ENCODE results near the gene RNU6-1. TPM values are rescaled to one million over a fixed set of nuclear protein-coding genes. Genes with fewer than 3 reads are reported as not detected.

RNU6-1 gene
- total RNA-seq, 1 donor from 2014 or later: not detected

GRCh38 chr15:67805666-67806516 lies 34.0 kb downstream of the RNU6-1 start:
- Histone ChIP-seq H3K4me1 (ENCODE audit: control insufficient read depth in 3 of 3, insufficient read depth in 3 of 3, low read length in 3 of 3) (no peaks in the 10 kb centered on the region), H3K4me3 (ENCODE audit: low read length in 3 of 3) (no peak overlapping the region), H3K9me3 (ENCODE audit: control insufficient read depth in 3 of 3, low read length in 3 of 3) (no peaks in the 10 kb centered on the region), H3K9ac (ENCODE audit: low read depth in 1 of 3, low read length in 3 of 3) (no peak overlapping the region), H3K27ac (ENCODE audit: low read depth, low read length) (no peak overlapping the region), H3K27me3 (ENCODE audit: control insufficient read depth in 3 of 3, insufficient read depth in 3 of 3, low read length in 3 of 3) (peaks cover 0 to 4% (median 0%) of the 10 kb centered on the region in 3 donors), H3K36me3 (ENCODE audit: control insufficient read depth in 3 of 3, insufficient read depth in 3 of 3, low read length in 3 of 3) (peaks cover 0 to 13% (median 2%) of the 10 kb centered on the region in 3 donors)

DNA sequence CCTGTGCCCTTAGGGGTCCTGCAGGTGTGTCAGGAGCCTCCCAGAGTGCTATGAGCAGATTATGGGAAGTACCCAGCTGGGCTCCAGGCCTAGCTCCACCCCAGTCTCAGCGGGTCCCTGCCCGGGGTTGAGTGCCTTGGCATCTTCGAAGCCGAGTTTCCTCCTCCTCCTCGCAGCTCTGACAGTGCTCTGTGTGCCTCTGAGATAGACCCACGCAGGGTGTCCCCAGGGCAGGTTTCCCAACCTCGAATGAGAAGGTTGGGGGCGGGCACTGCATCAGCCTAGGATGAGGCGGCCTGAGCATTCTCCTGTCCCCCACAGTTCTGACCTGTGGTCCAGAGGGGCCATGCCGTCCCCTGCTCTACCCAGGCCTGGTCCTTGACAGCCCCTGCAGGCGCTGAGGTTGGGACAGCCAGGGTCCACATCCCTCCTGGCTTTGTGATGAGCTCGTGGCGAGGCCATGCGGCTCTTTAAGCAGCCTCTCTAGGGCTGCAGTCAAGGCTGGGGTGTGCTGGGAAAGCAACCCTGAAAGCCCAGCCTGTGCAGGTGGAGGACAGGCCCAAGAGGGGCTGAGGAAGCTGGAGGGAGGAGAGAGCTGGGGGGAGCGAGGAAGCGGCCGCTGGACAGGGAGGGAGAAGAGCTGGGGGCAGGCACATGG lies 34.7 kb downstream of the RNU6-1 start:
- H3K4me1 ChIP-seq (ENCODE audit: control insufficient read depth in 3 of 3, insufficient read depth in 3 of 3, low read length in 3 of 3): no peaks in the 10 kb centered on the region
- H3K36me3 ChIP-seq (ENCODE audit: control insufficient read depth in 3 of 3, insufficient read depth in 3 of 3, low read length in 3 of 3): peaks cover 0 to 13% (median 2%) of the 10 kb centered on the region in 3 donors

GRCh38 chr15:67803996-67804843 lies 35.6 kb downstream of the RNU6-1 start:
- H3K36me3 ChIP-seq (ENCODE audit: control insufficient read depth in 3 of 3, insufficient read depth in 3 of 3, low read length in 3 of 3): peaks cover 0 to 13% (median 2%) of the 10 kb centered on the region in 3 donors
- H3K4me3 ChIP-seq (ENCODE audit: low read length in 3 of 3): no peak overlapping the region
- no peak overlapping the region for H3K9ac ChIP-seq (ENCODE audit: low read depth in 1 of 3, low read length in 3 of 3)
- H3K4me1 ChIP-seq (ENCODE audit: control insufficient read depth in 3 of 3, insufficient read depth in 3 of 3, low read length in 3 of 3): no peaks in the 10 kb centered on the region
- H3K27ac ChIP-seq (ENCODE audit: low read depth, low read length): no peak overlapping the region
- no peaks in the 10 kb centered on the region for H3K27me3 ChIP-seq (ENCODE audit: control insufficient read depth in 3 of 3, insufficient read depth in 3 of 3, low read length in 3 of 3)
- H3K9me3 ChIP-seq (ENCODE audit: control insufficient read depth in 3 of 3, low read length in 3 of 3): no peaks in the 10 kb centered on the region

More for the DNA sequence above, 34.7 kb downstream of the RNU6-1 start:
- no peak overlapping the region for H3K27ac ChIP-seq (ENCODE audit: low read depth, low read length)
- H3K9ac ChIP-seq (ENCODE audit: low read depth in 1 of 3, low read length in 3 of 3): no peak overlapping the region
- H3K9me3 ChIP-seq (ENCODE audit: control insufficient read depth in 3 of 3, low read length in 3 of 3): no peaks in the 10 kb centered on the region
- no peaks in the 10 kb centered on the region for H3K27me3 ChIP-seq (ENCODE audit: control insufficient read depth in 3 of 3, insufficient read depth in 3 of 3, low read length in 3 of 3)
- H3K4me3 ChIP-seq (ENCODE audit: low read length in 3 of 3): no peak overlapping the region

DNA sequence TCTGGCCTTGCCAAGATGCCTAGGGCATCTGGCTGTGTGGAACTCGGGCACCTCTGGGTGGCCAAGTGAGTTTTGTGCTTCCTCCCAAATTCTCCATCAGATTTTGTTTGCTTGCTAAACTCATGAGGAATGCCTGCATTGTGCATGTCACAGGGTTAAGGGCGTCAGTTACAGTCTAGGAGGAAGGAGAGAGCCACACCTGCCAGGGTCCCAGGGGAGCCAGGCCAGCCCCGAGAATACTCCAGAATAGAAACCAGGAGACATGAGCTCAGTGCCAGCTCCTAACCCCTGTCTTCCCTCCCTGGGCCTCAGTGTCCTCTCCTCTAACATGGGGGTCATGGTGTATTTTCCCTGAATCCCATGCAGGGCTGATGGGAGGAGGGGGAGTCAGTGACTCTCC lies 36.5 kb downstream of the RNU6-1 start:
- H3K27ac ChIP-seq (ENCODE audit: low read depth, low read length): no peak overlapping the region
- H3K9me3 ChIP-seq (ENCODE audit: control insufficient read depth in 3 of 3, low read length in 3 of 3): no peaks in the 10 kb centered on the region
- H3K27me3 ChIP-seq (ENCODE audit: control insufficient read depth in 3 of 3, insufficient read depth in 3 of 3, low read length in 3 of 3): no peaks in the 10 kb centered on the region
- no peak overlapping the region for H3K9ac ChIP-seq (ENCODE audit: low read depth in 1 of 3, low read length in 3 of 3)
- H3K36me3 ChIP-seq (ENCODE audit: control insufficient read depth in 3 of 3, insufficient read depth in 3 of 3, low read length in 3 of 3): peaks cover under 1 to 13% (median 2%) of the 10 kb centered on the region in 3 donors
- no peak overlapping the region for H3K4me3 ChIP-seq (ENCODE audit: low read length in 3 of 3)
- H3K4me1 ChIP-seq (ENCODE audit: control insufficient read depth in 3 of 3, insufficient read depth in 3 of 3, low read length in 3 of 3): no peaks in the 10 kb centered on the region

DNA sequence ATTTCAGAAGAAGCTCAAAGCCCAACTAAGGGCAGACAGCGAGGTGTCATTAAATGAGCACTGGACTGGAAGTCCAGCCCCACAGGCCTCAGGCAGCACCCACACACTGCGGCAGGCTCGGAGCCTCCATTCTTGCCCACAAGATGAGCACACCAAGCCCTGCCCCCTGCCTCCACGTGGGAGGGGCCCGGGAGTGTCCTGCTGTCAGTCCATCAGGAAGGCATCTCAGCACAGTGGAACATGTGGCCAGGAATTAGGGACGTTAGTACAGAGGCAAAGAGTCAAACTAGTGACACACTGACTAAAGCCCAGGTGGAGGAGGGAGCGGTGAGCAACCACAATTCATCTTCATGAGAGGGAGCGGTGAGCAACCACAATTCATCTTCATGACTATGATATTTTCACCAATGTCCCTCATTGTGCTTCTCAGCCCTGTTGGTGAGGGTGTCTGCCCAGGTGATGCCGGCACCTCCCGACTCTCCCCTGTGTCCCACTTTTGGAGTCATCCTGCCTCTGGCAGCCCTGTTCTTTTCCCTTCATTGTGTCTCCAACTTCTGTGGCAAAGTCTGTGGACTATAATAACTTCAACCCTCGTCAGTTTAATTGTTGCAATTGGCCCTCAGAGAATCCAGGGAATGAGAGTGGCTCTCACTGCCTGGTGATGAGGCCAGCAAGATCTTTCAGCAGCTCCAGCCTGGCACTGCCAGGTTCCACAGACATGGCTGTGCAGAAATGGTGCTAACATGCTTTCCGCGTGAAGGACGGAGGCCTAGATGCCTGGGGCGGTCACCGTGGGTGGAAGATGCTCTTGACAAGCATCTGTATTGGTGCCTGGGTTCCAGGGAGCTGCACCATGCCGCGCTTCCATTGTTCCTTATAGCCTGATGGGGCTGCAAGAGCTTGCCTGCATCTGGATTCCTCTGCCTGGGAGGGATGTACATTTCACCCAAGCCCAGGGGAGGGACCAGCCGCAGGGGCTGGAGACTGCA lies 37.6 kb downstream of the RNU6-1 start:
- H3K4me3 ChIP-seq (ENCODE audit: low read length in 3 of 3): no peak overlapping the region
- peaks cover 0 to 8% (median 3%) of the 10 kb centered on the region in 3 donors for H3K36me3 ChIP-seq (ENCODE audit: control insufficient read depth in 3 of 3, insufficient read depth in 3 of 3, low read length in 3 of 3)
- H3K27ac ChIP-seq (ENCODE audit: low read depth, low read length): no peak overlapping the region
- H3K9me3 ChIP-seq (ENCODE audit: control insufficient read depth in 3 of 3, low read length in 3 of 3): no peaks in the 10 kb centered on the region
- H3K27me3 ChIP-seq (ENCODE audit: control insufficient read depth in 3 of 3, insufficient read depth in 3 of 3, low read length in 3 of 3): no peaks in the 10 kb centered on the region
- H3K9ac ChIP-seq (ENCODE audit: low read depth in 1 of 3, low read length in 3 of 3): no peak overlapping the region
- no peaks in the 10 kb centered on the region for H3K4me1 ChIP-seq (ENCODE audit: control insufficient read depth in 3 of 3, insufficient read depth in 3 of 3, low read length in 3 of 3)

- H3K27me3 ChIP-seq (ENCODE audit: control insufficient read depth in 3 of 3, insufficient read depth in 3 of 3, low read length in 3 of 3): no peaks in the 10 kb centered on the region
- peaks cover 0 to 2% (median 0%) of the 10 kb centered on the region in 3 donors for H3K4me1 ChIP-seq (ENCODE audit: control insufficient read depth in 3 of 3, insufficient read depth in 3 of 3, low read length in 3 of 3)
- no peak overlapping the region for H3K9ac ChIP-seq (ENCODE audit: low read depth in 1 of 3, low read length in 3 of 3)
Observed at GRCh38 chr15:67801142-67801541, 38.7 kb downstream of the RNU6-1 start.

DNA sequence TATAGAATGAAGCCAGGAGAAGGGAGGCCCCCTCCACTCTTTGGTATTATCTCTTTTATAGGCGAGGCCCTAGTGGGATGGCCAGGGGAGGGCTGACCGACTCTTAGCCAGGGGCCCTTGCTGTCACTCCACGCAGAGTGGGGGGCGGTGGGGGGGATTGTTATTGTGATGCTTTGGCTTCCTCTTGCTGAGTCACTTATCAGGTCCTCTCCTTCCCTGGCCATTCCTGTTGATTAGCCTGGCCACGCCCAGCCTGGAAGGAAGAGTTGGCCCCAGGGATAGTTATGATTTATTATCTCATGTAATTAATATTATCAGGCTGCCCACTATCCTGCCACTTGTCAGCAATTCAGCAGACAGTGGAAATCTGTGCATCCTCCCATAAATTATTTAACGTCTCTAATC lies 40.0 kb downstream of the RNU6-1 start:
- Histone ChIP-seq H3K27ac (ENCODE audit: low read depth, low read length) (no peak overlapping the region), H3K9me3 (ENCODE audit: control insufficient read depth in 3 of 3, low read length in 3 of 3) (peaks cover 0 to 2% (median 0%) of the 10 kb centered on the region in 3 donors), H3K36me3 (ENCODE audit: control insufficient read depth in 3 of 3, insufficient read depth in 3 of 3, low read length in 3 of 3) (peaks cover 0 to 8% (median 3%) of the 10 kb centered on the region in 3 donors), H3K9ac (ENCODE audit: low read depth in 1 of 3, low read length in 3 of 3) (no peak overlapping the region), H3K4me1 (ENCODE audit: control insufficient read depth in 3 of 3, insufficient read depth in 3 of 3, low read length in 3 of 3) (peaks cover 0 to 2% (median 0%) of the 10 kb centered on the region in 3 donors), H3K27me3 (ENCODE audit: control insufficient read depth in 3 of 3, insufficient read depth in 3 of 3, low read length in 3 of 3) (no peaks in the 10 kb centered on the region), H3K4me3 (ENCODE audit: low read length in 3 of 3) (no peak overlapping the region)

More at GRCh38 chr15:67801142-67801541, 38.7 kb downstream of the RNU6-1 start:
- Histone ChIP-seq H3K9me3 (ENCODE audit: control insufficient read depth in 3 of 3, low read length in 3 of 3) (no peaks in the 10 kb centered on the region), H3K36me3 (ENCODE audit: control insufficient read depth in 3 of 3, insufficient read depth in 3 of 3, low read length in 3 of 3) (peaks cover 0 to 8% (median 3%) of the 10 kb centered on the region in 3 donors), H3K27ac (ENCODE audit: low read depth, low read length) (no peak overlapping the region), H3K4me3 (ENCODE audit: low read length in 3 of 3) (no peak overlapping the region)

DNA sequence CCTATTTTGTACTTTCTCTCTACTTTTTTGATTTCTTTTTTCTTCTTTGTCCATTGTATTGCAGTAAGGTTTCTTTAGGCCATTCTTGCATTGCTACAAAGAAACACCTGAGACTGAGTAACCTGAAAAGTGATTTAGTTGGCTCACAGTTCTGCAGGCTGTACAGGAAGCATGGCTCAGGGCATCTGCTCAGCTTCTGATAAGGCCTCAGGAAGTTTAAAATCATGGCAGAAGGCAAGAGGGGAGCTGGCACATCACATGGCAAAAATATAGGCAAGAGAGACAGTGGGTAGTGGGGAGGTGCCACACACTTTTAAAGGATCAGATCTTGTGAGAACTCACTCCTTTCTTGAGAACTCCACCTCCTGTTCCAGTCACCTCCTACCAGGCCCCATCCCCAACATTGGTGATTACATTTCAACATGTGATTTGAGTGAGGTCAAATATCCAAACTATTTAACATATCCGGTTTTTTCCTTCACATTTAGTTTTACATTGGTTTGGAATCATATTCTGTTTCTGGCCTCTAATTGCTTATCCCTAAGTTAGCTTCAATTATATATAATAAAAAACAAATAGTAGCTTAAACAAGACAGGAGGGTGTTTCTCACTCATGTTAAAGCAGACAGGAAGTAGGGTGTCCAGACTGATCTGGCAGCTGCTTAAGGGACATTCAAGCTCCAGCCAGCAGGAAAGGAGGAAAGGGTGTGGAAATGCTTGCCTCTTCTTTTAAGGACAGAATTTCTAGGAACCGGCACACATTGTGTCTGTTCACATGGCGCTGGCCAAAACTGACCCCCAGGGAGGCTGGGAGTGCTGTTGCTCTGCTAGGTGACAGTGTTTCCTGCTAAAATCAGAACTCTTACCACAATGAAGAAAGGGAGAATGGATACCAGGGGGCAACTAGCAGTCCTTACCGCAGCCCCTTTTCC lies 43.4 kb downstream of the RNU6-1 start:
- peaks cover 0 to 2% (median 0%) of the 10 kb centered on the region in 3 donors for H3K9me3 ChIP-seq (ENCODE audit: control insufficient read depth in 3 of 3, low read length in 3 of 3)
- no peaks in the 10 kb centered on the region for H3K27me3 ChIP-seq (ENCODE audit: control insufficient read depth in 3 of 3, insufficient read depth in 3 of 3, low read length in 3 of 3)
- H3K4me1 ChIP-seq (ENCODE audit: control insufficient read depth in 3 of 3, insufficient read depth in 3 of 3, low read length in 3 of 3): peaks cover 0 to 2% (median 0%) of the 10 kb centered on the region in 3 donors
- no peak overlapping the region for H3K27ac ChIP-seq (ENCODE audit: low read depth, low read length)
- H3K4me3 ChIP-seq (ENCODE audit: low read length in 3 of 3): no peak overlapping the region
- peaks cover 0 to 5% (median 3%) of the 10 kb centered on the region in 3 donors for H3K36me3 ChIP-seq (ENCODE audit: control insufficient read depth in 3 of 3, insufficient read depth in 3 of 3, low read length in 3 of 3)
- H3K9ac ChIP-seq (ENCODE audit: low read depth in 1 of 3, low read length in 3 of 3): no peak overlapping the region
